Endodermal cell (in vitro differentiated cells): ENCODE data around the gene VRK2. TPM values are rescaled to one million over a fixed set of nuclear protein-coding genes. Genes with fewer than 3 reads are reported as not detected.

Experiments used
- DNase-seq: peaks from one replicate; pipeline ENCODE4 v3.0.0-alpha.2; 2017
- H3K27ac ChIP-seq: 2 replicates; pipeline ENCODE4 v1.5.1; 2013; ENCODE audit warnings: mild to moderate bottlenecking, low read depth, low read length, moderate library complexity
- H3K27me3 ChIP-seq: 2 replicates; pipeline ENCODE4 v1.6.1; 2013; ENCODE audit warnings: mild to moderate bottlenecking, low read length, moderate library complexity; ENCODE audit not compliant: insufficient read depth, control insufficient read depth, poor library complexity, severe bottlenecking
- H3K36me3 ChIP-seq: 2 replicates; pipeline ENCODE4 v1.7.0; 2013; ENCODE audit warnings: mild to moderate bottlenecking, low read length, moderate library complexity; ENCODE audit not compliant: control insufficient read depth, insufficient read depth
- H3K4me1 ChIP-seq: one replicate; pipeline ENCODE4 v1.7.0; 2013; ENCODE audit warnings: low read length; ENCODE audit not compliant: control insufficient read depth, insufficient read depth
- H3K4me3 ChIP-seq: 2 replicates; pipeline ENCODE4 v1.5.1; 2013; ENCODE audit warnings: mild to moderate bottlenecking, low read length, moderate library complexity
- H3K9ac ChIP-seq: 2 replicates; pipeline ENCODE4 v1.6.1; 2013; ENCODE audit warnings: mild to moderate bottlenecking, low read length, moderate library complexity; ENCODE audit not compliant: poor library complexity, severe bottlenecking; ENCODE audit errors: extremely low read depth
- H3K9me3 ChIP-seq: 2 replicates; pipeline ENCODE4 v1.6.1; 2013; ENCODE audit warnings: mild to moderate bottlenecking, low read length, moderate library complexity; ENCODE audit not compliant: control insufficient read depth
- H3K27ac Mint-ChIP-seq: 2 replicates; pipeline ENCODE4 v1.8.0; 2020; ENCODE audit warnings: mixed read lengths
- H3K27me3 Mint-ChIP-seq: 2 replicates; pipeline ENCODE4 v1.8.0; 2021; ENCODE audit warnings: mild to moderate bottlenecking, mixed read lengths; ENCODE audit not compliant: insufficient read depth
- H3K36me3 Mint-ChIP-seq: 2 replicates; pipeline ENCODE4 v1.8.0; 2020; ENCODE audit warnings: low read depth, mixed read lengths
- H3K4me1 Mint-ChIP-seq: 2 replicates; pipeline ENCODE4 v1.8.0; 2020; ENCODE audit warnings: mixed read lengths
- H3K4me3 Mint-ChIP-seq: 2 replicates; pipeline ENCODE4 v1.8.0; 2020; ENCODE audit warnings: mild to moderate bottlenecking, moderate library complexity, mixed read lengths
- H3K9me3 Mint-ChIP-seq: 2 replicates; pipeline ENCODE4 v1.8.0; 2020; ENCODE audit warnings: mild to moderate bottlenecking, mixed read lengths
- CTCF ChIP-seq: fragments of 200-600 bp; sonication (generic); conservative IDR thresholded peaks from 2 replicates; pipeline ENCODE4 v1.5.0; 2021; ENCODE audit warnings: antibody characterized with exemption, mild to moderate bottlenecking
- WGBS, 2 experiments: methylation state at CpG; one replicate each; pipeline versions ENCODE4 v1.1.5 to v1.1.7; 2013; ENCODE audit warnings: missing lambda C conversion rate in 2 of 2, mixed read lengths in 1 of 2; ENCODE audit not compliant: insufficient coverage in 1 of 2, insufficient read length in 1 of 2; 5-methylcytosine and 5-hydroxymethylcytosine counted together
- total RNA-seq, 2 donors: library from RNA; stranded (reverse); fragmentation: NEBNext Ultra II Directional in 1 of 2; extraction: Animal tissue kit (Norgen Biotek cat#: 25700) in 1 of 2; gene quantifications; 2 replicates in 1 of 2; 3 replicates in 1 of 2; pipeline ENCODE4 v1.2.1, GENCODE V29; 2021

Gene VRK2
- total RNA-seq, 2 donors from 2014 or later = 27.3 to 33.3 TPM

GRCh38 chr2:58054264-58054663 is 7.7 kb downstream of the VRK2 start:
- Mint-ChIP-seq H3K36me3 (peaks cover 12% of the 10 kb centered on the region), H3K27ac (no peak overlapping the region)
- TF ChIP-seq CTCF = no peak

GRCh38 chr2:58055033-58055786 is 8.6 kb downstream of the VRK2 start:
- no peak overlapping the region for H3K27ac Mint-ChIP-seq
- peaks cover 32% of the 10 kb centered on the region for H3K36me3 ChIP-seq
- no peaks in the 10 kb centered on the region for H3K27me3 ChIP-seq
- no peaks in the 10 kb centered on the region for H3K9me3 Mint-ChIP-seq
- H3K9ac ChIP-seq = no peak overlapping the region
- WGBS, 2 experiments = 67 to 74% methylated on average over 2 of the region's 2 CpGs
- peaks cover 7% of the 10 kb centered on the region for H3K36me3 Mint-ChIP-seq
- H3K4me3 Mint-ChIP-seq = no peak overlapping the region
- DNase-seq = no peak
- no peak for TF ChIP-seq CTCF
- H3K9me3 ChIP-seq = no peaks in the 10 kb centered on the region
- H3K4me3 ChIP-seq = no peak overlapping the region
- H3K27ac ChIP-seq = no peak overlapping the region
- no peaks in the 10 kb centered on the region for H3K27me3 Mint-ChIP-seq
- H3K4me1 Mint-ChIP-seq = no peaks in the 10 kb centered on the region
- H3K4me1 ChIP-seq = no peaks in the 10 kb centered on the region

More at GRCh38 chr2:58054264-58054663, 7.7 kb downstream of the VRK2 start:
- Histone ChIP-seq H3K9ac (no peak overlapping the region), H3K27me3 (no peaks in the 10 kb centered on the region), H3K9me3 (no peaks in the 10 kb centered on the region), H3K4me3 (no peak overlapping the region), H3K27ac (no peak overlapping the region), H3K36me3 (peaks cover 32% of the 10 kb centered on the region), H3K4me1 (no peaks in the 10 kb centered on the region)
- Mint-ChIP-seq H3K27me3 (no peaks in the 10 kb centered on the region), H3K4me3 (no peak overlapping the region), H3K4me1 (no peaks in the 10 kb centered on the region), H3K9me3 (no peaks in the 10 kb centered on the region)
- no peak for DNase-seq

GRCh38 chr2:58056192-58056916 is 9.7 kb downstream of the VRK2 start:
- Mint-ChIP-seq H3K9me3 (no peaks in the 10 kb centered on the region), H3K27ac (no peak overlapping the region), H3K36me3 (peaks cover 11% of the 10 kb centered on the region), H3K27me3 (no peaks in the 10 kb centered on the region), H3K4me1 (no peaks in the 10 kb centered on the region), H3K4me3 (no peak overlapping the region)
- Histone ChIP-seq H3K9ac (no peak overlapping the region), H3K4me3 (no peak overlapping the region), H3K27ac (peak overlapping the region; percentile 69), H3K27me3 (no peaks in the 10 kb centered on the region), H3K9me3 (no peaks in the 10 kb centered on the region), H3K36me3 (peaks cover 34% of the 10 kb centered on the region), H3K4me1 (no peaks in the 10 kb centered on the region)
- 94 to 99% methylated on average over 8 to 9 of the region's 9 CpGs for WGBS, 2 experiments
- no peak for DNase-seq
- TF ChIP-seq CTCF = no peak
